ENCODE data around the gene C17orf67. TPM values are rescaled to one million over a fixed set of nuclear protein-coding genes. Genes with fewer than 3 reads are reported as not detected.

C17orf67 gene
- total RNA-seq, 1 donor from 2014 or later, result 1.0 TPM

DNA sequence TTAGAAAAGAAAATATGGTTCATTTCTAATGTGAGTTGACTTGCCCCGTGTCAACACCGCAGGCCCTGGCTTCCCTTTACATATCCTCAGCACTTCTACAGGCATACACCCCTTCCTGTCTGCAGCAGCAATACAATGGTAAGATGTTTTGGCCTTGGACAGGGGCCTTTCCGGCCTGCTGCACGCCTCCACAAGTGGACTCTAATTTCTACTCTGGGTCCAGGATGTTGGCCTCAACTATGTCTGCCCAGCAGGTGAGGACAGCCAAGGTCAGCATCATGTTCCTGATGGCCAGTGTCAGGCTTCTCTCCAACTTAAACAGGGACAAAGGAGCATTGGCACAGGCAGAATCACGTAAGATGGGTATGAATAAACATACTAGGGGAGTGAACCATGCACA lies 11.0 kb downstream of the C17orf67 start:
- Histone ChIP-seq H3K27ac (ENCODE audit: low read depth, low read length) (no peak overlapping the region), H3K4me1 (ENCODE audit: control insufficient read depth in 3 of 3, insufficient read depth in 3 of 3, low read length in 3 of 3) (peaks cover 2 to 8% (median 3%) of the 10 kb centered on the region in 3 donors), H3K36me3 (ENCODE audit: control insufficient read depth in 3 of 3, insufficient read depth in 3 of 3, low read length in 3 of 3) (no peaks in the 10 kb centered on the region), H3K27me3 (ENCODE audit: control insufficient read depth in 3 of 3, insufficient read depth in 3 of 3, low read length in 3 of 3) (no peaks in the 10 kb centered on the region), H3K4me3 (ENCODE audit: low read length in 3 of 3) (no peak overlapping the region), H3K9me3 (ENCODE audit: control insufficient read depth in 3 of 3, low read length in 3 of 3) (no peaks in the 10 kb centered on the region), H3K9ac (ENCODE audit: low read depth in 1 of 3, low read length in 3 of 3) (no peak overlapping the region)

DNA sequence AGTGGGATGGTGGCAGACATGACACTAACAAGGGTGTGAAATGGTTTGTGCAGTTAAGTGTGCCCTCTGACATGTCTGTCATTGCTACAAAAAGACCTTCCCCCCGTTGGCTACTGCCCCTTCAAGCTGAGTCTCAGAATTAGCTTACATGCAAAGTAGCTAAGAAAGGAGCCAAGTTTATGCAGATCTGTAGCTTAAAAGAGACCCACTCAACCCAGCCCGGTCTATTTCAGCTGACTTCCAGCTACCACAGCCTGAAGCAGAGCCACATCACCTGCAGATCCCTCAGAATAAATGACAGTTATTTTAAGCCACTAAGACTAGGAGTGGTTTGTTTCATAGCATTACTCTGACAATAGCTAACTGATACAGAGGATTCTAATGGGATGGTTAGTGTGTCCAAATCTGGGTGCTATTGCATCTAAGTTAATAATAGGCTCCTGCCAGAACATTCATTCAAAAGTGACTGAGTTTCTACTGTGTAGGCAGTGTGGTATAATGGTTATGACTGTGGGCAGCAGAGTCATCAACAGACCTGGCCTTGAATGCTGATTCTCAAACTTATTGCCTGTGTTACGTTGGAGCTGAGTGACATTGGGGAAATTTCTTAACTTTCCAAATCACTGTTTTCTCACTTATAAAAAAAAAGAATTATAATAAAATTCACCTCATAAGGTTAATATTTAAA lies 11.7 kb downstream of the C17orf67 start:
- Histone ChIP-seq H3K27ac (ENCODE audit: low read depth, low read length) (no peak overlapping the region), H3K9me3 (ENCODE audit: control insufficient read depth in 3 of 3, low read length in 3 of 3) (no peaks in the 10 kb centered on the region), H3K36me3 (ENCODE audit: control insufficient read depth in 3 of 3, insufficient read depth in 3 of 3, low read length in 3 of 3) (no peaks in the 10 kb centered on the region), H3K27me3 (ENCODE audit: control insufficient read depth in 3 of 3, insufficient read depth in 3 of 3, low read length in 3 of 3) (no peaks in the 10 kb centered on the region), H3K9ac (ENCODE audit: low read depth in 1 of 3, low read length in 3 of 3) (no peak overlapping the region), H3K4me1 (ENCODE audit: control insufficient read depth in 3 of 3, insufficient read depth in 3 of 3, low read length in 3 of 3) (peaks cover 2 to 8% (median 3%) of the 10 kb centered on the region in 3 donors), H3K4me3 (ENCODE audit: low read length in 3 of 3) (no peak overlapping the region)

DNA sequence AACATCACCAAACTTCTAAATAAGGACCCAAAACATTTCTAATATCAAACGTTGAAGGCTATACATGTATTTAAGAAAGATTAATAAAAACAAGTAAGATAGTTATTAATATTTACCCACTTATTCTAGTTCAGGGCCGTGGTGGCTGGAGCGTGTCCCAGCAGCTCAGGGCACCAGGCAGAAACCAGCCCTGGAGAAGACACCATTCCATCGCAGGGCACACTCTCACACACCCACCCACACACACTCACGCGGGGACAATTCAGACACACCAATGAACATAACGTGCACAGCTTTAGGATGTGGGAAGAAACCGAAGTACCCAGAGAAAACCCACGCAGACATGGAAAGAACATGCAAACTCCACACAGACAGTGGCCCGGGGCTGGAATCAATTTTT lies 13.5 kb downstream of the C17orf67 start:
- Histone ChIP-seq H3K4me3 (ENCODE audit: low read length in 3 of 3) (no peak overlapping the region), H3K27ac (ENCODE audit: low read depth, low read length) (no peak overlapping the region), H3K36me3 (ENCODE audit: control insufficient read depth in 3 of 3, insufficient read depth in 3 of 3, low read length in 3 of 3) (no peaks in the 10 kb centered on the region), H3K9me3 (ENCODE audit: control insufficient read depth in 3 of 3, low read length in 3 of 3) (no peaks in the 10 kb centered on the region), H3K9ac (ENCODE audit: low read depth in 1 of 3, low read length in 3 of 3) (no peak overlapping the region), H3K27me3 (ENCODE audit: control insufficient read depth in 3 of 3, insufficient read depth in 3 of 3, low read length in 3 of 3) (no peaks in the 10 kb centered on the region), H3K4me1 (ENCODE audit: control insufficient read depth in 3 of 3, insufficient read depth in 3 of 3, low read length in 3 of 3) (peaks cover 2 to 8% (median 3%) of the 10 kb centered on the region in 3 donors)

DNA sequence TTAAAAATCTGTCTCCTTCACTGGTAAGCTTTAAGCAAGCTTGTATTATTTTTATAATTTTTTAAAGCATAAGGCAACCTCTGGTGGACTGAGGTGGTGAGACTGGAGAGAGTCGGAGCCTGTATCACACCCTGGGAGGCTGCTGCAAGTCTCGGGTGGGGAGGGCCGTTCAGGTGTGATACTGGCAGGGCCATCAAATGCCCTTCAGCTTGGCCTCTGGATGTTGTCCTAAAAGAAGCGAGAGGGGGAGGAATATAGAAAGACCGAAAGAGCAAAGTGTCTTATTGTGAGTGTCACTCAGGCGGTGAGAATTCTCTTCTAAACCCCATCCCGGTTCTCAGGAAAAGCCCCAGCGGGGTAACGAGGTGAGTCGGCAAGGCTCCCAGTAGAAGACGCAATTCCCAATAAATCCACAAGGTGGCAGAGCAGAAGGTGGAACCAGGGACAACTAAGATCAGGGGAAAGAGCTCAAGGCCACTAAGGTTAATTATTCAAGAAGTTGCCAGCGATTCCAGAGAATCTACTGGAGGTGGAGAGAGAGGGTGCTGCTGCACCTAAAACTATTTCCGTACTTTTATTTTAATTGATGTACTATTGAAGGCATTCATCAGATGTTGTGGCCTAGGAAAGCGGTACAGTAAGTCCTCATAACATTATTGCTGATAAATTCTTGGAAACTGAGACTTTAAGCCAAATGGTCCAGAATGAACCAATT lies 14.1 kb downstream of the C17orf67 start:
- Histone ChIP-seq H3K27ac (ENCODE audit: low read depth, low read length) (no peak overlapping the region), H3K36me3 (ENCODE audit: control insufficient read depth in 3 of 3, insufficient read depth in 3 of 3, low read length in 3 of 3) (no peaks in the 10 kb centered on the region), H3K4me1 (ENCODE audit: control insufficient read depth in 3 of 3, insufficient read depth in 3 of 3, low read length in 3 of 3) (peaks cover 2 to 8% (median 3%) of the 10 kb centered on the region in 3 donors), H3K4me3 (ENCODE audit: low read length in 3 of 3) (no peak overlapping the region), H3K27me3 (ENCODE audit: control insufficient read depth in 3 of 3, insufficient read depth in 3 of 3, low read length in 3 of 3) (no peaks in the 10 kb centered on the region), H3K9ac (ENCODE audit: low read depth in 1 of 3, low read length in 3 of 3) (no peak overlapping the region), H3K9me3 (ENCODE audit: control insufficient read depth in 3 of 3, low read length in 3 of 3) (no peaks in the 10 kb centered on the region)

DNA sequence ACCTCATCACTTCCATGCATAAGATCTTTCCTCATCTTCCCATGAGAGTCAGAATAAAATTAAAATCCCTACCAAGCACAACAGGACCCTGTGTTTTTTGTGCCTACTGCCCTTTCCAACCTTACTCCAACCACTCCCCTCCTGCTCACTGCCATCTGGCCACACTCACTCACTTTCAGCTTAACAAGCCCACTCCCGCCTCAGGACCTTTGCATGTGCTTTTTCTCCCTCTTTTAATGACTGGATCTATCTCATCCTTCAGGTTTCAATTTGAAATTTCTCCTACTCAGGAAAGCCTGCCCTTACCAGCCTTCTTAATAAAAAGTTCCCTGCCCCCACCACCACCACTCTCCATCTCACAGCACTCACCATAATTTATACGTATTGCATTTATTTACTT lies 14.7 kb downstream of the C17orf67 start:
- Histone ChIP-seq H3K9me3 (ENCODE audit: control insufficient read depth in 3 of 3, low read length in 3 of 3) (no peaks in the 10 kb centered on the region), H3K9ac (ENCODE audit: low read depth in 1 of 3, low read length in 3 of 3) (no peak overlapping the region), H3K36me3 (ENCODE audit: control insufficient read depth in 3 of 3, insufficient read depth in 3 of 3, low read length in 3 of 3) (no peaks in the 10 kb centered on the region), H3K27me3 (ENCODE audit: control insufficient read depth in 3 of 3, insufficient read depth in 3 of 3, low read length in 3 of 3) (no peaks in the 10 kb centered on the region), H3K4me1 (ENCODE audit: control insufficient read depth in 3 of 3, insufficient read depth in 3 of 3, low read length in 3 of 3) (peaks cover 2 to 8% (median 3%) of the 10 kb centered on the region in 3 donors), H3K27ac (ENCODE audit: low read depth, low read length) (no peak overlapping the region), H3K4me3 (ENCODE audit: low read length in 3 of 3) (no peak overlapping the region)

DNA sequence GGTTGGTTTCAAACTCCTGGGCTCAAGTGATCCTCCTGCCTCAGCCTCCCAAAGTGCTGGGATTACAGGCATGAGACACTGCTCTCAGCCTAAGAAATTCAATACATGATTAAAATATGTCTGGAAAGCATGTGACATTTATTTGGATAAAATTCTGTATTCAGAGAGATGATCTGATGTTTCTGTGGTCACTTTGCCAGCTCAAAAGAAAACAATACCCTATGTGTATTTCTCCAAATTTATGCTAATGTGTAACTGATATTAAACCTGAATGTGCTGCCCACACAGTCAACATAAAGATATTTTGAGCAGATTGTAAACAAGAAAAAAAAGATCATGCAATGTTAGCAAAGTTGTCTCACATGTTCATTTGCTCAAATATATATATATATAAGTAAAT lies 16.7 kb downstream of the C17orf67 start:
- Histone ChIP-seq H3K36me3 (ENCODE audit: control insufficient read depth in 3 of 3, insufficient read depth in 3 of 3, low read length in 3 of 3) (no peaks in the 10 kb centered on the region), H3K27me3 (ENCODE audit: control insufficient read depth in 3 of 3, insufficient read depth in 3 of 3, low read length in 3 of 3) (no peaks in the 10 kb centered on the region), H3K9me3 (ENCODE audit: control insufficient read depth in 3 of 3, low read length in 3 of 3) (no peaks in the 10 kb centered on the region), H3K4me1 (ENCODE audit: control insufficient read depth in 3 of 3, insufficient read depth in 3 of 3, low read length in 3 of 3) (peaks cover 0 to 8% (median 2%) of the 10 kb centered on the region in 3 donors), H3K27ac (ENCODE audit: low read depth, low read length) (no peak overlapping the region), H3K9ac (ENCODE audit: low read depth in 1 of 3, low read length in 3 of 3) (no peak overlapping the region), H3K4me3 (ENCODE audit: low read length in 3 of 3) (no peak overlapping the region)

DNA sequence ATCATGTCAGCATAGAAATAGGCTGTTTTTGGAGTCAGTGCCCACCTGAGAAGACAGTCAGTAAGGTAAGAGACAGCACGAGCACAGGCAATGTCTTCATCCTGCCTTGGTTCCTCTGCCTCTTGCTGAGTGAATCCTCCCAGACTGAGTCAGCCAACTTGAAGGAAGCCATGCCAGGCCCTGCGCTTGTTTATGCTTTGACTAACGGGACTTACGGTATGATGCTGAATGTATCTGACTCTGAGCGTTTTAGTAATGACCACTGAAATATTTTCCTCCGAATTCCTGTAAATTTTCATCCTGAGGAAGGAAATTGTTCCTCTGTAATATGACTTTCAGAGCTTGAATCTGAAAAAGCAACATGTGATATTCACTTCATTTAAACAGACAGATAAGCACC lies 18.0 kb downstream of the C17orf67 start:
- H3K4me3 ChIP-seq (ENCODE audit: low read length in 3 of 3), result no peak overlapping the region
- H3K9ac ChIP-seq (ENCODE audit: low read depth in 1 of 3, low read length in 3 of 3), result no peak overlapping the region
- no peak overlapping the region for H3K27ac ChIP-seq (ENCODE audit: low read depth, low read length)
- H3K4me1 ChIP-seq (ENCODE audit: control insufficient read depth in 3 of 3, insufficient read depth in 3 of 3, low read length in 3 of 3), result peaks cover 0 to 8% (median 2%) of the 10 kb centered on the region in 3 donors
- H3K27me3 ChIP-seq (ENCODE audit: control insufficient read depth in 3 of 3, insufficient read depth in 3 of 3, low read length in 3 of 3), result no peaks in the 10 kb centered on the region
- H3K36me3 ChIP-seq (ENCODE audit: control insufficient read depth in 3 of 3, insufficient read depth in 3 of 3, low read length in 3 of 3), result no peaks in the 10 kb centered on the region
- H3K9me3 ChIP-seq (ENCODE audit: control insufficient read depth in 3 of 3, low read length in 3 of 3), result no peaks in the 10 kb centered on the region

DNA sequence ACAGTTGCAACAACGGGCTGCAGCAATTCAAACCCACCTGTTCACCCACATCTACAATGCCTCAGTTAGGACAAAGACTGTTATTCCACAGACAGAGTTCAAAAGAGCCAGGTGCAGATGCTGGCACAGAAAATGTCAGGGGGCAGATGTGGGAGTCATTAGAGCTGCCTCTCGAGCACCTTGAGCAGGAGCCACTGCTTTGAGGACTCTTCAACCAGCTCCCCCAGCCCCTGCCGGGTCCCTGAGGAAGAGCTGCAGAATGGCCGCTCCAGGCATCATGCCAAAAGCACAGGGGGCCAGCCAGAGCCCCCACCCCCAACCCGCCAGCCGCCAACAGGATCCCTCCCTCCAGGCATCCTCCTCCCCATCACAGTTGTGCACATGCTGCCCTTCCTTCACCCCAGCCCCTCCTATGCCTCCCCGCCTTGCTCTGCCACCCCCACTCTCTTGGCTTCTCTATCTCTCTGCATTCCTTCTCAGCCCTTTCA lies 20.8 kb downstream of the C17orf67 start:
- no peak overlapping the region for H3K27ac ChIP-seq (ENCODE audit: low read depth, low read length)
- H3K9me3 ChIP-seq (ENCODE audit: control insufficient read depth in 3 of 3, low read length in 3 of 3), result no peaks in the 10 kb centered on the region
- no peaks in the 10 kb centered on the region for H3K4me1 ChIP-seq (ENCODE audit: control insufficient read depth in 3 of 3, insufficient read depth in 3 of 3, low read length in 3 of 3)
- H3K27me3 ChIP-seq (ENCODE audit: control insufficient read depth in 3 of 3, insufficient read depth in 3 of 3, low read length in 3 of 3), result no peaks in the 10 kb centered on the region
- no peak overlapping the region for H3K9ac ChIP-seq (ENCODE audit: low read depth in 1 of 3, low read length in 3 of 3)
- no peaks in the 10 kb centered on the region for H3K36me3 ChIP-seq (ENCODE audit: control insufficient read depth in 3 of 3, insufficient read depth in 3 of 3, low read length in 3 of 3)
- H3K4me3 ChIP-seq (ENCODE audit: low read length in 3 of 3), result no peak overlapping the region

DNA sequence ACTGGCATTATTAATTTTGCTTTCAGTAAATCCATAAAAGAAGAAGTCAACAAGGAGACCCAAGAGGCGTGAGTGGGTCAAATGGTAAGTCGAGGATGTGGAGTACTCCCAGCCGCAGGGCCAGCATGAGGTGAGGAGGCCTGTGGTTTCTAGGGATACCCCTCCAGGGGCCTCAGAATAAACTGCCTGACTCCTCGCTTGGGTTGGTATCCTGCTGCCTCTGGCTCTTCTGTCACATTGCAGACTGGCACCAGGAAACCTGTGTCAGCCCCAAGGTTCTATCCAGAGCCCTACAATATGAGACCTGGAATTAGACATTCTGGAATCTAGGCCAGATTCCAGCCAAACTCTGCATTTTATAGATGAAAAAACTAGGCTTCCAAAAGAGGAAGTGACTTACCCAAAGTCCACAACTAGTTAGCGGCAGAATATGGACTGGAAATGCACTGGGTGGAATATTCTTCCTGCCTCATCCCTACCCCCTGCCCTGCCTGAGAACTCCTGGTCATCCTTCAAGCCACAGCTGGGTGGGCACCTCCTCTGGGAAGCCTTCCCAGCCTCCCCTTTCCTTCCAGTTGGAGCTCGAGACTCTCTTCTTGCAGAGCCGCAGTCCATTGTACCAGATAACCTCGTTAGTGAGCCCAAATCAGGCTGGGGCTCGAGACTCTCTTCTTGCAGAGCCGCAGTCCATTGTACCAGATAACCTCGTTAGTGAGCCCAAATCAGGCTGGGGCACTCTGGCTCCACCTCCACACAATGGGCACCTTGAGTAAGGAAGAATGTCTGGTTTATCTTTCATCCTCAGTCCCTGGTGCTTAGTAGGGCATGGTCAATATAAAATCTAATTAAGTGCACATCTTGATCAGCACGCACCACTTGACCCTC lies 22.6 kb downstream of the C17orf67 start:
- Histone ChIP-seq H3K9ac (ENCODE audit: low read depth in 1 of 3, low read length in 3 of 3) (no peak overlapping the region), H3K4me1 (ENCODE audit: control insufficient read depth in 3 of 3, insufficient read depth in 3 of 3, low read length in 3 of 3) (no peaks in the 10 kb centered on the region), H3K36me3 (ENCODE audit: control insufficient read depth in 3 of 3, insufficient read depth in 3 of 3, low read length in 3 of 3) (no peaks in the 10 kb centered on the region), H3K4me3 (ENCODE audit: low read length in 3 of 3) (no peak overlapping the region), H3K9me3 (ENCODE audit: control insufficient read depth in 3 of 3, low read length in 3 of 3) (no peaks in the 10 kb centered on the region), H3K27ac (ENCODE audit: low read depth, low read length) (no peak overlapping the region), H3K27me3 (ENCODE audit: control insufficient read depth in 3 of 3, insufficient read depth in 3 of 3, low read length in 3 of 3) (no peaks in the 10 kb centered on the region)
